GM21390 (cell line): ENCODE results near the gene TPSAB1.
"Not testable (repeated sequence)": the region's sequence is repeated elsewhere in the genome, so short reads cannot be mapped to it uniquely, and the experiment has no call there.

Experiments
- ATAC-seq: cut with Tn5 transposase; IDR thresholded peaks from one replicate; pipeline ENCODE4 v1.9.1; 2021; ENCODE audit not compliant: unreplicated experiment

Gene TPSAB1

DNA sequence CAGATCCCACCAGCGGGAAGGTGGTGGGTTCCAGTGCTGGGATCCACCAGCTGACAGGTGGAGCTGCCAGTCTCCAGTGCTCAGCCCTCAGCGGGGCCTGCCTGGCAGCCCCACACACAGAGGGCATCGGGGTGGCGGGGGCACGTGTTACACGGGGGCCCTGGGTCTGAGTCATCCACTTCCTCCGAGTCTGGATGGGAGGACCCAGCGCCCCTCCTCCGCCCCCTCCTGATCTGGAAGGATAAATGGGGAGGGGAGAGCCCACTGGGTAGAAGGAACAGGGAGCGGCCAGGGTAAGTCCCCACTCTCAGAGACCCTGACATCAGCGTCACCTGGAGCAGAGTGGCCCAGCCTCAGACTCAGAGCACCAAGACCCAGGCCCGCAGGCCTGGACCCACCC, at the start of gene TPSAB1:
TSS of gene TPSAB1 (plus strand) at position 270 of the 400 bp plus-strand sequence. CDS start 234 bp downstream, outside the sequence.
- ATAC-seq, result not testable (repeated sequence)

DNA sequence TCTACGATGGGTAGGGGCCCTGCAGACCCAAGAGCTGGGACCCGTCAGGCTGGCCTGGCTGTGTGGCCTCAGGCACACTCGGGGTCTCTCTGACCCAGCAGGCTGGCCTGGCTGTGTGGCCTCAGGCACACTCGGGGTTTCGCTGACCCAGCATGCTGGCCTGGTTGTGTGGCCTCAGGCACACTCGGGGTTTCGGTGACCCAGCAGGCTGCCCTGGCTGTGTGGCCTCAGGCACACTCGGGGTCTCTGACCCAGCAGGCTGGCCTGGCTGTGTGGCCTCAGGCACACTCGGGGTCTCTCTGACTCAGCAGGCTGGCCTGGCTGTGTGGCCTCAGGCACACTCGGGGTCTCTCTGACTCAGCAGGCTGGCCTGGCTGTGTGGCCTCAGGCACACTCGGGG, 49.7 kb upstream of the TPSAB1 start:
- not testable (repeated sequence) for ATAC-seq

DNA sequence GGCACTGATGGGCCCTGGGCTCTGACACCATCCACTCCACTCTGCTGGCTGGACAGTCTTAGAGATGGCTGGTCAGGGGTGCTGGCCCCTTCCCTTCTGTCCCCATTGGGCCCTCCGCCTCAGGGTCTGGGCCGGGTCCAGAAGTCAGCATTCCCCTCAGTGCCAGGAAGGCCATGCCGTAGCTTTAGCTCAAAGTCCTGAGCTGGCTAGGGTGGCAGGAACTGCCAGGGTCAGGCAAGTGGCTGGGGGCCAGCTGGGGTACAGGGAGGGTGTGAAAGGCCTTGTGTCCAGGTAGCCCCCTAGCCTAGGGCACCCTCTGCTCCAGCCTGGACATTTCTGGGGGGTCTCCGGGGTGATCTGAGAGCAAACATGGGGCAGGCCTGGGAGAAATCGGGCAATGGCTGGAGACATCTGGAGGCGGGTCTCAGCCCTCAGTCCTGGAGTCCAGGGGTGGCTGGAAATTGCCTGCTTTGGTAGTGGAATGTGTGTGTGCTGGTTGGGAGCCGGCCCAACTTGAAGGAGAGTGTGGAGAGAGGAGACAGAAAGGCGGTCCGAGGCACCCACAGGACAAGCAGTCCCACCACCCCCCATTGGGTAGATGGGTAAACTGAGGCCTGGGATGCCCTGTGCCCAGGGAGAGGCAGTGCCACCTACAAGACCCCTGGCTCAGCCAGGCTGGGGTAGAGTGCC, 48.0 kb upstream of the TPSAB1 start:
- ATAC-seq, result no peak

DNA sequence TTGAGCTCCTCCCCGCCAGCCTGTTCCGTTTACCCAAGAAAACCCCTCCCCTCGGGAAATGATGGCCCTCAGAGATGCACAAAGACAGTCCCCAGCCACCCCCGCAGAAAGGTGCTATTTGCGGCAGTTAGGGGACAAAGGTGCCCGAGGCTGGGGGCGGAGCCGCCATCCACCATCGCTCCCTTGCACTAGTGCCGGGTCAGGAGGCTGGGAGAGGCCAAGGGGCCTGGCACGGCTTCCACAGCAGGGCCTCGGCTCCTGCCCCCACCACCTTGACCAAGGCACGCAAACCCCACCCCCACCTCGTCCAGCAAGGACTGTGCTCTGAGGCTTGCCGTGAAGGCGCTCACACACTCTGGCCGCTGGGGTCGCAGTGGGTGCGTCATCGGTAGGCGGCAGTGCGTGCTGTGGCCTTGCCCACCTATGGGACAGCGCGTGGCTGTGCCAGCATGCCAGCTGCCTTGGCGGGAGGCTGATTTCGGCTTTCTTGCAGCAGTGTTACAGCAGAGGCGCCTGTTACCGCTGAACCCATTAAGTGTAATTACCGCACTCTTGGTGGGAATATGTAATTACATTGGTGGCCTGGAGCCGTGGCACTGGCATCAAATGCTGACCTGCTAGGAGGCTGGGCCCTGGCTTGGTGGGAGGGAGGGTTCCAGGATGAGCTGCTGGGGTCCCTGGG, 47.2 kb upstream of the TPSAB1 start:
- ATAC-seq, result no peak

DNA sequence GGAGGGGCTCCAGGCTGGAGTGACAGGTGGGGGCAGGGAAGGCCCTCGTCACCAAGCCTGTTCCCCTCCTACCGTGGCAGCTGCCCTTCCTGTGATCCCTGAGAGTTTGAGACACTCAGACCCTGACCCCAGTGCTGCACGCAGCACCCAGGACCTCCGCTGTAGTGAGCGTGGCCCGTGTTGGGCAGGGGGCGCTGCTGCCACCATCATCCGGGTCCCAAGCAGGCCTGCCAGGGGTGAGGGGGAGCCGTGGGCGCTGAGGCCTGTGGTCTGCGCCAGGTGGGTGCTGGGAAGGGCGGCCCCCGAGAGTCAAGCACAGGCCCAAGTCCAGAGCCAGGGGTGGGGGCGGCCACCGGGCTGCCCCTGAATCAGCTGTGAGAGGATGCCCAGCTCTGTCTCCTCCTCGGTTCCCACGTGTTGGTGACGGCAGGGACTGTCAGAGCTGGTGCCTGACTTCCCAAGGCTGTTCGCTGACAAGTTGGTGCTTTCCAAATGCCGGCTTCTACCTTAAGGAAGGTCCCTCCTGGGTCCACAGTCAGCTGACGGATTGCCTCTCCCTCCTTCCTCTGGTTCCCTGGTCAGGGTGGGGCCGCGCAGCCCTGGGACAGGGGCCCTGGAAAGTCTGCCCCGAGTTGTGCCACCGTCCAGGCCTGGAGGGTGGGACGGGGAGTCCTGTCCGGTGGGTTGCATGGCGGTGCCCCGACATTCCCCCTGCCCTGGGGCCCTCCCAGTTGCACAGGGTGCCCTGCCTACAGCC, 46.5 kb upstream of the TPSAB1 start:
- ATAC-seq, result no peak

DNA sequence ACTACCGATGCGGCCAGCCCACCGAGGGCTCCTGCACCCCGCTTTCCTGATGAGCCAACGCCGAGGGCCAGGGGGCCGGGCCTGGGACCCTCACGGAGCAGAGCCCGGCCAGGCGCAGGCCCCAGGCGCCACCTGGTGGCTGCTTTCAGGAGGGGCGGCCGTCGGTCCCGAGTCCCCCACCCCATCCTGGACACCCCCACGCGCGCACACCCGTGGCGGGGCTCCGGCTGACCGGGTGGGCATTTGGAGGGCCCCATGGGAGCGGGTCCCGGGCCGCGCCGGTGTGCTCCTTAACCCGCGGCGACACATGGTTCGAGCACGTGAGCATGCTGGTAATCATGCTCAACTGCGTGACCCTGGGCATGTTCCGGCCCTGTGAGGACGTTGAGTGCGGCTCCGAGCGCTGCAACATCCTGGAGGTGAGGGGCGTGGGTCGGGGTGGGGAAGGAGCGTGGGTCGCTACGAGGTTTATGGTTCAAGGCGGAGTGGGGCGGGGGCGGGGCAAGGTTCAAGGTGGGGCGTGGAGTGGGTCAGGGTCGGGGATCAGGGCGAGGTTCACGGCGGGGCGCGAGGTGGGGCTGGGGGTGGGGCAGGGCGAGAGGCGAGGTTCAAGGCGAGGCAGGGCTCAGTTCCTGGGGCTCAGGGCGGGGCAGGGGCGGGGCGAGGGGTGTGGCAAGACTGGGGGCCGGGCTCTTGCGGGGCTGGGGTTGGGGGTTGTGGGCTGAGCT, 45.7 kb upstream of the TPSAB1 start:
- no peak for ATAC-seq

DNA sequence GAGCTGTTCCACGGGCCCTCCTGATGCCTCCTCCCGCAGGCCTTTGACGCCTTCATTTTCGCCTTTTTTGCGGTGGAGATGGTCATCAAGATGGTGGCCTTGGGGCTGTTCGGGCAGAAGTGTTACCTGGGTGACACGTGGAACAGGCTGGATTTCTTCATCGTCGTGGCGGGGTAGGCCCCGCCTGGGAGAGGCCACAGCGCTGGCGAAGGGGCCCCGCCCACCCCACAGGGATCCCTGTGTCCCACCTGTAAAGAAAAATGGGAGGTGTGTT, 45.2 kb upstream of the TPSAB1 start:
- ATAC-seq, result no peak

DNA sequence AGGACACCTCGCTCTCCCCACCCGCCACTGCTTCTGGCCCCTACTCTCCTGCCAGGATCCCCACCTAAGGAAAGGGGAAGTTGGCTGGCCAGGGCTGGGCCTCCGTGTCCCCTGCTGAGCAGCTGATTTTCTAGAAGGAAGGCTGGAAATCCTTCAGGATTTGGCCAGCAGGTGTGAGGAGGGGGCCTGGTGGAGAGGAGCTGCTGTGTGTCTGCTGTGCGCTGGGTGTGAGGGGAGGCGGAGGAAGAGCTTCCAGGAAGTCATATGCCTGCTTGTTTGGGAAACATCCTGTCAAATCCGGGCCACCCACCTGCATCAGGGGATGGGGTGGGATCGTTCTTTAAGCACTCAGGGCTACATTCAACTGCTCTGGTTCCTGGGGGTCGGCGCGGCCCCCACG, 44.0 kb upstream of the TPSAB1 start:
- ATAC-seq, result no peak

DNA sequence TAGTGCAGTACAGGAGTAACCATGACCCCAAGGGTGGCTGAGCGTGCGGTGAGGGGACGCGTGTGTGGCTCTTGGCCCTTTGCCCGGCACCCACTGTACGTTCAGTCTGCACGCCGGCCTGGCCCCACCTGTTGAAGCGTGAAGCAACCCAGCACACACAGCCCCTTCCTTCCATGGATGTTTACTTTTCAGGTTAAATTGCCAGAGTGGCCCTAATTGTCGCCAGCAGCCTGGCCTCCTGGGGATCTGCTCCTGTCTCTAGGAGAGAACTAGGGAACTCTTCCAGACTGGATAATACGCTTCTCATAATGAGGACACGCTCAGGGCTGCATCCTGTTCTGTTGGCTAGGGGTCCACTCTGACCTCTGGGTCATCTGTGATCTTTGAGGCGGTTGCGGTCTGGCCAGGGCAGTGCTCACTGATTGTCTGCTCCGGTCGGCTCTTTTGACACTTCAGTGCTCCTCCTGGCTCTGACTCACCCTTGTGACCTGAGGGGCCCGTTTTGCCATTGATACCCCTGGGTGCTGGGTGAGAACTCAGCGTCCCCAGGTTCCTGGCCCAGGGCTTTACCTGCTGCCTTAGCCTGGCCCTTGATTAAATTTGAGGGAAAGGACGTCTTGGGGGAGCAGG, 43.2 kb upstream of the TPSAB1 start:
- ATAC-seq, result no peak

DNA sequence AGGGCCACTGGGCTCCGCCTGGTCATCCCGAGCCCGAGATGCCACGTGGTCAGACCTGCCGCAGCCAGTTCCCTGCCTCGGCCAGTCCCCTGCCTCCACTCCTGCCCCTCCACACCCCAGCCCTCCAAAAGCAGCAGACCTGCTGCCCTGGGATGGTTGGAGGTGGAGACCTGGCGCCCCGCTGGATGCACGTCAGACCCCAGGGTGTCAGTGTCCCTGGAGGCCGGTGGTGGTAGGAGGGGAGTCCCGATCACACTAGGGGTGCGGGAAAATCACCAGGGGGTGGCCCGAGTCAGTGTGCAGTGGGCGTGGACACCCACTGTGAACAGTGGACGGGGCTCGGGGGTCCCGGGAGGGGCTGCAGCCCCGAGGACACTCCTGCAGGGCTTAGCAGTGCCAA, 42.3 kb upstream of the TPSAB1 start:
- no peak for ATAC-seq

DNA sequence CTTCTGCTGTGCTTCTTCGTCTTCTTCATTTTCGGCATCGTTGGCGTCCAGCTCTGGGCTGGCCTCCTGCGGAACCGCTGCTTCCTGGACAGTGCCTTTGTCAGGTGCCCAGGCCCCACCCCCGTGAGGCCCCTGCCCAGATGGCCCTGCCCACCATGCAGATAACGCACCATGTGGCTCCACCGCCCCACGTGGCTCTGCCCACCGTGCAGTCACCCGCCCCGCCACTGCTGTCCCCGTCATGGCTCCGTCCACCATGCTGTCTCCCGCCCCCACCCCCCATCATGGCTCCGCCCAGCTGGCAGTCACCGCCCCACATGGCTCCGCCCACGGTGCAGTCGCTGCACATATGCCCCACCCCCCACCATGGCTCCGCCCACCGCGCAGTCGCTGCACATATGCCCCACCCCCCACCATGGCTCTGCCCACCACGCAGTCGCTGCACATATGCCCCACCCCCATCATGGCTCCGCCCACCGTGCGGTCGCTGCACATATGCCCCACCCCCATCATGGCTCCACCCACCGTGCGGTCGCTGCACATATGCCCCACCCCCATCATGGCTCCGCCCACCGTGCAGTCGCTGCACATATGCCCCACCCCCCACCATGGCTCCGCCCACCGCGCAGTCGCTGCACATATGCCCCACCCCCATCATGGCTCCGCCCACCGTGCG, 41.7 kb upstream of the TPSAB1 start:
- not testable (repeated sequence) for ATAC-seq

DNA sequence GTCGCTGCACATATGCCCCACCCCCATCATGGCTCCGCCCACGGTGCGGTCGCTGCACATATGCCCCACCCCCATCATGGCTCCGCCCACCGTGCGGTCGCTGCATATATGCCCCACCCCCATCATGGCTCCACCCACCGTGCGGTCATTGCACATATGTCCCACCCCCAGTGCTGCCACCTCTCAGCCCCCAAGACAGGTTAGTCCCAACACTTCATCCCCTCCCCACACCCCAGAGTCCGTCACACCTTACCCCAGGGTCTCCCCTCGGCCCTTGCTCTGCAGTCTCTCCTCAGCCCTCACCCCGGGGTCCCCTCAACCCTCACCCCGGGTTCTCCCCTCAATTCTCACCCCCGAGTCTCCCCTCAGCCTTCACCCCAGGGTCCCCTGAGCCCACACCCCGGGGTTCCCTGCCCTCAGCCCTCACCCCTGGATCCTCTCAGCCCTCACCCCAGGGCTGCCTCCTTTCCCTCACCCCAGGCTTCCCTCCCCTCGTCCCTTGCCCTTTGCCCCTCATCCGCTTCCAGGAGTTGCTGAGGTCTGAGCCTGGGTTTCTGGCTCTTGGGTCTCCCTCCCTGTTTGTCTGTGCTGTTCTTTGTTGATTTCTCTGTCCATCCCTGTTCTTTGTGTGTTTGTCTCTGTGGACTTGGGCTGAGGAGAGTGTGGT, 41.0 kb upstream of the TPSAB1 start:
- no peak for ATAC-seq

DNA sequence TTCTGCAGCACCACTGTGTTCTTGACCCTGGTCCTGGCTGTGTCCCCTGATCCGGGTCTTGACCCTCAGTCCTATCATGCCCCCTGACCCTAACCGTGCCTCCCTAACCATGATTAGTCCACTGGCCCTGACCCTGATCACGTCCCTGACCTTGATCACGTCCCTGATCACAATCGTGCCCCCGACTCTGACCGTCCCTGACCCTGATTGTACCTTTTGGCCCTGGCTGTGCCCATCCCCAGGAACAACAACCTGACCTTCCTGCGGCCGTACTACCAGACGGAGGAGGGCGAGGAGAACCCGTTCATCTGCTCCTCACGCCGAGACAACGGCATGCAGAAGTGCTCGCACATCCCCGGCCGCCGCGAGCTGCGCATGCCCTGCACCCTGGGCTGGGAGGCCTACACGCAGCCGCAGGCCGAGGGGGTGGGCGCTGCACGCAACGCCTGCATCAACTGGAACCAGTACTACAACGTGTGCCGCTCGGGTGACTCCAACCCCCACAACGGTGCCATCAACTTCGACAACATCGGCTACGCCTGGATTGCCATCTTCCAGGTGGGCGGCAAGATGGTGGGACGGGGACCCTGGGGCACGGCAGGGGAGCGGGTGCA, 40.4 kb upstream of the TPSAB1 start:
- ATAC-seq, result no peak

DNA sequence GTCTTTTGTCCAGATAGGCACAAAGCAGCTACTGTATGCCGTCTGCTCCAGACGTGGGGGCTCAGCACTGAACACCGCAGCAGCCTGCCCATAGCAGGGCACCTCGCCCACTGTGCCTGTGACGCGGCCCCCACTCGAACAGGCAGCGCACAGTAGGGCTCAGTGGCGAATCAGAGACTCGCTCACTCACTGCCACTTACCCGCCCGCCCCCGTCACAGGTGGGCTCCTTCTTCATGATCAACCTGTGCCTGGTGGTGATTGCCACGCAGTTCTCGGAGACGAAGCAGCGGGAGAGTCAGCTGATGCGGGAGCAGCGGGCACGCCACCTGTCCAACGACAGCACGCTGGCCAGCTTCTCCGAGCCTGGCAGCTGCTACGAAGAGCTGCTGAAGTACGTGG, 39.1 kb upstream of the TPSAB1 start:
- no peak for ATAC-seq

DNA sequence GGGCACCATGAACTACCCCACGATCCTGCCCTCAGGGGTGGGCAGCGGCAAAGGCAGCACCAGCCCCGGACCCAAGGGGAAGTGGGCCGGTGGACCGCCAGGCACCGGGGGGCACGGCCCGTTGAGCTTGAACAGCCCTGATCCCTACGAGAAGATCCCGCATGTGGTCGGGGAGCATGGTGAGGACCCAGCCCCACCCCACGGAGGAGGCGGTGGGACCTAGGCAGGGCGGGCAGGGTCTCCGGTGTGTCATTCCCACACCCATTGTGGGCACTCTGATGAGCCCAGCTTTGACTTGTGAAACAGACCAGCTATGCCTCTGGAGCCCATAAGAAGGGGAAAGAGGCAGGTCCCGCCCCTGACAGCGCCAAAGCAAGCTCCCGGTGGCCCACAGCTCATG, 38.2 kb upstream of the TPSAB1 start:
- no peak for ATAC-seq

DNA sequence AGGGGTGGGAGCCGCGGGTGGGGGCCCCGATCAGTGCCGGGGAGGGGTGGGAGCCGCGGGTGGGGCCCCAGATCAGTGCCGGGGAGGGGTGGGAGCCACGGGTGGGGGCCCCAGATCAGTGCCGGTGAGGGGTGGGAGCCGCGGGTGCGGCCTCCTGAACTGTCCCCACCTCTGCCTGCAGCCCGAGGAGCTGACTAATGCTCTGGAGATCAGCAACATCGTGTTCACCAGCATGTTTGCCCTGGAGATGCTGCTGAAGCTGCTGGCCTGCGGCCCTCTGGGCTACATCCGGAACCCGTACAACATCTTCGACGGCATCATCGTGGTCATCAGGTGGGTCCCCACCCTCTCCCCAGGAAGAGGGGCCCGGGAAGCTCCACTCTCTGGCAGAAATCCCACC, 35.6 kb upstream of the TPSAB1 start:
- ATAC-seq, result no peak

DNA sequence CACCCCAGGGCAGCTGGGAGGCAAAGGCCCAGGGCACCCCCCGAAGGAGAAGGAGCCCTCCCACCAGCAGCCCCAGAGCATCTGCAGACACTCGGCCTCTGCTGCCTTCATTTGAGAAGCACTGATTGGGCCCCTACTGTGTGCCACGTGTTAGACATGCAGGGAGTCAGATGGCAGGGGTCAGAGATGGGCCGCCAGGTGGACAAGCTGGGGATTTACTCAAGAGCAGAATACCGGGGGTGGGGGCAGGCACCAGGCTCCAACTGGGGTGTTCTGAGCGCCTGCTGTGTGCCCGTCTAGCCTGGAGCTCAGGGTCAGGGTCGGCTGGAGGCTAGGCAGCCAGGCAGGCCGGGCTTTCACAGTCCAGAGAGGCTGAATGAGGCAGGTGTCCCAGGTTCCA, 34.2 kb upstream of the TPSAB1 start:
- ATAC-seq, result no peak

DNA sequence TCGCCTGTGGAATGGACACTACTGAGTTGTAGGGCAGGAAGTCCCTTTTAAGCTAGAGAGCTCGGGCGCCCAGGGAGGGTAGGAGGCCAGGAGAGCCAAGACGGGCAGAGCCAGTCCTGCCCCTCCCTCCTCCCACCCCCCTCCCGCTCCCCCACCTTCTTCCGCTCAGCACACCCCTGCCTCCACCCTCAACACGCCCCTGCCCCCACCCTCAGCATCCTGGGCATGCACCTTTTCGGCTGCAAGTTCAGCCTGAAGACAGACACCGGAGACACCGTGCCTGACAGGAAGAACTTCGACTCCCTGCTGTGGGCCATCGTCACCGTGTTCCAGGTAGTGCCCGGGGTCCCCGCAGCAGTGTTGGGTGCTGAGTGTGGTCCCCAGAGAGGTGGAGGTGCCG, 33.7 kb upstream of the TPSAB1 start:
- no peak for ATAC-seq

DNA sequence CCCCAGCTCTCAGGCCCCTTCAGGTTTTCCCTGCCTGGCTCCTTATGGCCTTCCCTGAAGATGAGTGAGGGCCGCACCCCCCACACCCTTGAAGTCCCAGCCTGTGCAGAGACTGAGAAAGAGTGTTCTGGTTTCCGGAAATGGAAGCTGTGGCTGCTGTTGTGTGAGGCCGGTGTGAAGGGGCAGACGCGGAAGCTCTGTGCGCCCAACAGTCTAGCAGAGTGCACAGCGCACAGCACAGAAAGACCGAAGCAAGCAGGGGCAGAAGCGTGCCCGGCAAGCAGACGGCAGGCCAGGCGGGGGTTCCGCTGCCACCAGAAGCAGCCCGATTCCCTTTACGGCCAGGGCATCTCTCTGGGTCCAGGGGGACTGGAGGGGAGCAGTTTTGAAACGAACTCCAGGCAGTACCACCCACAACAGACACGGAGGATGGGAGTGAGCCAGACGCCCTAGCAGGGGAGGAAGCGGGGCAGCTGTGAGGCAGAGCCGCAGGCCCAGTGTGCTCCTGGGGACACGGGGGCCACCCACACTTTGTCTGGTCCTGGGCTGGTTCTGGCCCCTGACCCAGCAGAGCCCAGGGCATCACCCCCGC, 32.2 kb upstream of the TPSAB1 start:
- ATAC-seq, result no peak
